CD14-positive monocyte (primary cell): ENCODE results near the gene F11R. TPM values are rescaled to one million over a fixed set of nuclear protein-coding genes. Genes with fewer than 3 reads are reported as not detected.

Experiments
- DNase-seq, 3 donors: peaks; one replicate each; pipeline ENCODE4 v3.0.0-alpha.2; 2011 to 2022
- H2AFZ ChIP-seq: 2 replicates; pipeline ENCODE4 v1.6.0; 2012; ENCODE audit warnings: mild to moderate bottlenecking, low read depth, low read length, inconsistent platforms; ENCODE audit not compliant: insufficient read depth, poor library complexity, severe bottlenecking
- H3K27ac ChIP-seq, 2 donors: 1 replicate in 1 of 2; 2 replicates in 1 of 2; pipeline ENCODE4 v1.5.1; 2012 to 2013; ENCODE audit warnings: low read length in 2 of 2, control low read depth in 1 of 2, inconsistent platforms in 1 of 2, low read depth in 1 of 2, mild to moderate bottlenecking in 1 of 2
- H3K27me3 ChIP-seq, 2 donors: one replicate each; pipeline versions ENCODE4 v1.6.0 to v1.6.1; 2011 to 2013; ENCODE audit warnings: low read length in 2 of 2; ENCODE audit not compliant: control insufficient read depth in 2 of 2, insufficient read depth in 2 of 2
- H3K36me3 ChIP-seq, 2 donors: replicated peaks in 1 of 2; 1 replicate in 1 of 2; 2 replicates in 1 of 2; pipeline versions ENCODE4 v1.5.1 to v1.6.1; 2012 to 2013; ENCODE audit warnings: low read length in 2 of 2, control low read depth in 1 of 2, inconsistent platforms in 1 of 2, mild to moderate bottlenecking in 1 of 2; ENCODE audit not compliant: insufficient read depth in 2 of 2, control insufficient read depth in 1 of 2
- H3K4me1 ChIP-seq, 2 donors: 1 replicate in 1 of 2; 2 replicates in 1 of 2; pipeline versions ENCODE4 v1.5.1 to v1.6.1; 2012 to 2013; ENCODE audit warnings: low read length in 2 of 2, control low read depth in 1 of 2, inconsistent platforms in 1 of 2, mild to moderate bottlenecking in 1 of 2, moderate library complexity in 1 of 2; ENCODE audit not compliant: insufficient read depth in 2 of 2, control insufficient read depth in 1 of 2
- H3K4me2 ChIP-seq: replicated peaks from 2 replicates; pipeline ENCODE3; 2012; ENCODE audit warnings: low read length, moderate library complexity, mild to moderate bottlenecking; ENCODE audit not compliant: poor library complexity, severe bottlenecking; ENCODE audit errors: extremely low read depth
- H3K4me3 ChIP-seq, 3 experiments: fragments of 200-600 bp in 1 of 3; sonication (generic) in 1 of 3; replicated peaks in 1 of 3; 1 replicate in 2 of 3; 2 replicates in 1 of 3; pipeline ENCODE4 v1.5.1; 2011 to 2013; ENCODE audit warnings: low read length in 3 of 3, mild to moderate bottlenecking in 3 of 3, control low read depth in 2 of 3, low read depth in 2 of 3, inconsistent platforms in 1 of 3, moderate library complexity in 1 of 3
- H3K79me2 ChIP-seq: 2 replicates; pipeline ENCODE4 v1.6.0; 2012; ENCODE audit warnings: mild to moderate bottlenecking, control low read depth, inconsistent platforms, low read length, moderate library complexity; ENCODE audit not compliant: insufficient read depth
- H3K9ac ChIP-seq: 2 replicates; pipeline ENCODE4 v1.6.0; 2017; ENCODE audit warnings: low read length, mild to moderate bottlenecking; ENCODE audit not compliant: insufficient read depth, poor library complexity, severe bottlenecking
- H3K9me3 ChIP-seq, 2 donors: replicated peaks in 1 of 2; 1 replicate in 1 of 2; 2 replicates in 1 of 2; pipeline versions ENCODE4 v1.5.1 to v1.6.1; 2012 to 2013; ENCODE audit warnings: low read length in 2 of 2, control low read depth in 1 of 2; ENCODE audit not compliant: control insufficient read depth in 1 of 2, insufficient read depth in 1 of 2
- H4K20me1 ChIP-seq: 2 replicates; pipeline ENCODE4 v1.6.0; 2012; ENCODE audit warnings: mild to moderate bottlenecking, low read length, control low read depth, moderate library complexity; ENCODE audit not compliant: insufficient read depth
- H3K27ac Mint-ChIP-seq, 7 donors: one replicate each; pipeline ENCODE4 v1.8.0; 2020; ENCODE audit warnings: mild to moderate bottlenecking in 7 of 7, mixed read lengths in 7 of 7, moderate library complexity in 6 of 7, inconsistent platforms in 2 of 7
- H3K27me3 Mint-ChIP-seq, 3 donors: one replicate each; pipeline ENCODE4 v1.8.0; 2021 to 2022; ENCODE audit warnings: low read depth in 3 of 3, mild to moderate bottlenecking in 3 of 3, mixed read lengths in 3 of 3, moderate library complexity in 3 of 3, inconsistent platforms in 1 of 3
- H3K36me3 Mint-ChIP-seq, 2 donors: one replicate each; pipeline ENCODE4 v1.8.0; 2020; ENCODE audit warnings: mixed read lengths in 2 of 2, inconsistent platforms in 1 of 2, mild to moderate bottlenecking in 1 of 2
- H3K4me1 Mint-ChIP-seq: one replicate; pipeline ENCODE4 v1.8.0; 2020; ENCODE audit warnings: mild to moderate bottlenecking, mixed read lengths
- H3K4me3 Mint-ChIP-seq, 2 donors: one replicate each; pipeline ENCODE4 v1.8.0; 2020; ENCODE audit warnings: mild to moderate bottlenecking in 2 of 2, mixed read lengths in 2 of 2, moderate library complexity in 1 of 2
- H3K9me3 Mint-ChIP-seq, 7 donors: one replicate each; pipeline ENCODE4 v1.8.0; 2020 to 2022; ENCODE audit warnings: mixed read lengths in 7 of 7, mild to moderate bottlenecking in 6 of 7, moderate library complexity in 6 of 7, inconsistent platforms in 2 of 7
- CTCF ChIP-seq: fragments of 200-600 bp; IDR thresholded peaks from one replicate; pipeline ENCODE4 v1.8.0; 2022; ENCODE audit warnings: antibody characterized with exemption, mild to moderate bottlenecking
- WGBS: methylation state at CpG from one replicate; pipeline ENCODE4 v1.1.5; 2013; ENCODE audit warnings: missing lambda C conversion rate; ENCODE audit not compliant: insufficient coverage; 5-methylcytosine and 5-hydroxymethylcytosine counted together
- intact Hi-C, 2 donors: fragments of 100-400 bp; cut with micrococcal nuclease; formaldehyde crosslinking; loops; one replicate each; pipeline versions ENCODE4 v1.15.0 to v1.15.1; 2023
- polyA plus RNA-seq, 3 donors: library from polyadenylated mRNA; depleted of rRNA in 1 of 3; unstranded in 2 of 3; stranded (reverse) in 1 of 3; fragments of 300-500 nt in 2 of 3; fragments of >200 nt in 1 of 3; fragmentation: Illumina TruSeq in 2 of 3; gene quantifications; 1 replicate in 2 of 3; 2 replicates in 1 of 3; pipeline ENCODE4 v1.2.3, GENCODE V29; 2012 to 2021

F11R gene
- polyA plus RNA-seq, 3 donors, result 28.8 to 58.0 (median 35.9) TPM

- Histone ChIP-seq H3K36me3 (no peaks in the 10 kb centered on the region), H2AFZ (no peak overlapping the region), H3K4me2 (no peak overlapping the region), H3K27ac (no peak overlapping the region), H4K20me1 (no peaks in the 10 kb centered on the region), H3K4me3 (no peak overlapping the region), H3K27me3 (no peaks in the 10 kb centered on the region), H3K9me3 (no peaks in the 10 kb centered on the region), H3K79me2 (no peaks in the 10 kb centered on the region), H3K4me1 (no peaks in the 10 kb centered on the region), H3K9ac (no peak overlapping the region)
- no peaks in the 10 kb centered on the region for H3K4me1 Mint-ChIP-seq
- DNase-seq, result no peak
- peaks cover 2 to 8% (median 3%) of the 10 kb centered on the region in 3 donors for H3K27me3 Mint-ChIP-seq
- H3K4me3 Mint-ChIP-seq, result no peak overlapping the region
- no peaks in the 10 kb centered on the region for H3K36me3 Mint-ChIP-seq
- intact Hi-C loops, result no loop called here
- no peak for TF ChIP-seq CTCF
- WGBS, result 89% methylated on average over 5 of the region's 6 CpGs
- no peaks in the 10 kb centered on the region for H3K9me3 Mint-ChIP-seq
- peak overlapping the region in 2 of 7 donors; percentile 43 to 52 for H3K27ac Mint-ChIP-seq
Measured at GRCh38 chr1:160971618-160972056, 49.3 kb downstream of the F11R start.

- H3K27me3 ChIP-seq, result no peaks in the 10 kb centered on the region
Measured at GRCh38 chr1:160963521-160963920, 57.4 kb downstream of the F11R start.

More at GRCh38 chr1:160963521-160963920, 57.4 kb downstream of the F11R start:
- H4K20me1 ChIP-seq, result no peaks in the 10 kb centered on the region
- DNase-seq, result no peak
- peaks cover 1 to 6% (median 5%) of the 10 kb centered on the region in 3 donors for H3K27me3 Mint-ChIP-seq
- no peaks in the 10 kb centered on the region for H3K4me1 ChIP-seq
- no peaks in the 10 kb centered on the region for H3K9me3 ChIP-seq
- H3K79me2 ChIP-seq, result no peaks in the 10 kb centered on the region
- no peak overlapping the region for H3K4me3 ChIP-seq
- no peak overlapping the region for H3K4me3 Mint-ChIP-seq
- no peaks in the 10 kb centered on the region for H3K4me1 Mint-ChIP-seq
- H3K27ac ChIP-seq, result no peak overlapping the region
- WGBS, result no CpG with 5 or more reads among the region's 4 CpGs
- no peak overlapping the region for H2AFZ ChIP-seq
- no peak overlapping the region for H3K9ac ChIP-seq
- H3K27ac Mint-ChIP-seq, result no peak overlapping the region
- no peaks in the 10 kb centered on the region for H3K9me3 Mint-ChIP-seq
- H3K36me3 Mint-ChIP-seq, result no peaks in the 10 kb centered on the region
- no peak overlapping the region for H3K4me2 ChIP-seq
- TF ChIP-seq CTCF, result no peak
- intact Hi-C loops, result no loop called here
- no peaks in the 10 kb centered on the region for H3K36me3 ChIP-seq
